ENCODE results near the gene RNF169.

The RNF169 gene

GRCh38 chr11:74703211-74703610 lies 45.4 kb upstream of the RNF169 start:
- no peak overlapping the region for H3K27ac ChIP-seq
- TF ChIP-seq CTCF (IDR thresholded peaks at IDR 0.05; ENCODE audit: low read depth, low read length) = no peak

GRCh38 chr11:74707182-74707581 lies 41.5 kb upstream of the RNF169 start:
- H3K4me3 ChIP-seq (ENCODE audit: low read depth, low read length) = no peak overlapping the region
- H3K9me3 ChIP-seq (ENCODE audit: severe bottlenecking) = no peaks in the 10 kb centered on the region
- H3K27me3 ChIP-seq (ENCODE audit: insufficient read depth, low read depth, severe bottlenecking) = no peaks in the 10 kb centered on the region
- H3K36me3 ChIP-seq = no peaks in the 10 kb centered on the region
- no peak for TF ChIP-seq CTCF (IDR thresholded peaks at IDR 0.05; ENCODE audit: low read depth, low read length)
- no peak for DNase-seq
- no peak overlapping the region for H3K27ac ChIP-seq

More at GRCh38 chr11:74703211-74703610, 45.4 kb upstream of the RNF169 start:
- H3K4me3 ChIP-seq (ENCODE audit: low read depth, low read length) = no peak overlapping the region
- no peaks in the 10 kb centered on the region for H3K27me3 ChIP-seq (ENCODE audit: insufficient read depth, low read depth, severe bottlenecking)
- H3K36me3 ChIP-seq = no peaks in the 10 kb centered on the region
- no peak for DNase-seq
- H3K9me3 ChIP-seq (ENCODE audit: severe bottlenecking) = no peaks in the 10 kb centered on the region

- Histone ChIP-seq H3K9me3 (ENCODE audit: severe bottlenecking) (no peaks in the 10 kb centered on the region), H3K4me3 (ENCODE audit: low read depth, low read length) (no peak overlapping the region), H3K27ac (no peak overlapping the region), H3K27me3 (ENCODE audit: insufficient read depth, low read depth, severe bottlenecking) (no peaks in the 10 kb centered on the region), H3K36me3 (no peaks in the 10 kb centered on the region)
- no peak for DNase-seq
- TF ChIP-seq CTCF (IDR thresholded peaks at IDR 0.05; ENCODE audit: low read depth, low read length) = no peak
Observed at GRCh38 chr11:74707602-74708510, 40.8 kb upstream of the RNF169 start.

- no peak for TF ChIP-seq CTCF (IDR thresholded peaks at IDR 0.05; ENCODE audit: low read depth, low read length)
- Histone ChIP-seq H3K27ac (no peak overlapping the region), H3K4me3 (ENCODE audit: low read depth, low read length) (no peak overlapping the region), H3K27me3 (ENCODE audit: insufficient read depth, low read depth, severe bottlenecking) (no peaks in the 10 kb centered on the region), H3K36me3 (no peaks in the 10 kb centered on the region), H3K9me3 (ENCODE audit: severe bottlenecking) (no peaks in the 10 kb centered on the region)
- no peak for DNase-seq
Observed at GRCh38 chr11:74709175-74709574, 39.5 kb upstream of the RNF169 start.

GRCh38 chr11:74710281-74710938 lies 38.2 kb upstream of the RNF169 start:
- Histone ChIP-seq H3K36me3 (no peaks in the 10 kb centered on the region), H3K27ac (0 out of 2 replicates have a peak overlapping the region, but pooled peaks have one; percentile 36), H3K9me3 (ENCODE audit: severe bottlenecking) (no peaks in the 10 kb centered on the region), H3K27me3 (ENCODE audit: insufficient read depth, low read depth, severe bottlenecking) (no peaks in the 10 kb centered on the region), H3K4me3 (ENCODE audit: low read depth, low read length) (no peak overlapping the region)
- peak; percentile 45 for DNase-seq
- no peak for TF ChIP-seq CTCF (IDR thresholded peaks at IDR 0.05; ENCODE audit: low read depth, low read length)

All from WERI-Rb-1 (cell line).